ENCODE measurements around the gene STBD1. TPM values are rescaled to one million over a fixed set of nuclear protein-coding genes. Genes with fewer than 3 reads are reported as not detected.
"Not testable (repeated sequence)": the region's sequence is repeated elsewhere in the genome, so short reads cannot be mapped to it uniquely, and the experiment has no call there.

Gene STBD1
- total RNA-seq: 12.4 TPM

DNA sequence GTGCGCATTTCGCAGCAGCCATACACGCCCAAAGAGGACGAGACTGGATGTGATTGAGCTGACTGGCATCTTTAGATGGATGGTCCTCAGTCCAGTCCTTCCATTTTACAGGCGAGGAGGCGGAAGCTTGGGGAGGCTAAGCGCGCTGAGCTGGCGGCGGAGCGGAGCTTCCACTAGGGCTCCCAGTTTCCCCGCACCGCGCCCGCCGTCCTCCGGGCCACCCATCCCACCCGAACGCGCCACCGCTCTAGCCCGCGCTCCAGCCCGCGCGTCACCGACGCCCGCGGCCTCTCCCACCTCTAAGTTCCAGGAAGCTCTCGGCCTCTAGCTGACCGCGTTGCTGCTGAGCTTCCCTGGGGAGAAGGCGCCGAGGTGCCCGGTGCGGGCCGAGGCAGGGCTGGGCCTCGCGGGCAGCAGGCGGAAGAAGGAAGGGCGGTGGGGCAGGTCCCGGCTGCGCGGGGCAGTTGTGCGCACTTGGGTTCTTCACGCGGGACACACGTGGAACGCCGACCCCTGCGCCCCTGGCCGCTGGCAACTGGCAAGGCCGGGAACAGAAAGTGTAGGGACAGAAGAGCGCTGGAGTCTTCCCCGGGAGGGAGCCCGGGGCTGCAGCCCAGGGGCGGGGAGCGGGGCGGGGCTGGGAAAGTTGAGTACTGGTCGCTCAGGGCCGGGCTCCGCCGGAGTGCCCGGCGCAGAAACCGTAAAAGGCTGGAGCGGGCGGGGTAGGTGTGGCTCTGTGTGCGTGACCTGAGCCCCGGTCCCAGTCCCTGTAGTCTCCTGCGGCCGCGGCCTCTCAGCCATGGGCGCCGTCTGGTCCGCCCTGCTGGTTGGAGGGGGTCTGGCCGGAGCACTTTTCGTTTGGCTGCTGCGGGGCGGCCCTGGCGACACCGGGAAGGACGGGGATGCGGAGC lies at the start of gene STBD1:
Gene STBD1 (plus strand): TSS at position 763 of the 911 bp plus-strand sequence. CDS start 37 bp downstream, at position 800.
- no peak for DNase-seq

- DNase-seq: no peak
Measured at GRCh38 chr4:76256968-76257367, 49.6 kb upstream of the STBD1 start.

- DNase-seq: no peak
Measured at GRCh38 chr4:76257824-76258223, 48.7 kb upstream of the STBD1 start.

DNA sequence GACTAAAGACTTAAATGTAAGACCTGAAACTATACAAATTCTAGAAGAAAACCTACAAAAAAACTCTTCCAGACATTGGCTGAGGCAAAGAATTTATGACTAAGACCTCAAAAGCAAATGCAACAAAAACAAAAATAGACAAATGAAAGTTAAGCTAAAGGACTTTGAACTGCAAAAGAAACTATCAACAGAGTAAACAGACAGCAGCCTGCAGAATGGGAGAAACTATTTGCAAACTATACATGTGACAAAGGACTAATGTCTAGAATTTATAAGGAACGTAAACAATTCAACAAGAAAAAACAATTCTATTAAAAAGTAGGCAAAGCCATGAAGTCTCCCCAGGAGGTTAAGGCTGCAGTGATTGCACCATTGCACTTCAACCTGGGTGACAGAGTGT lies 46.0 kb upstream of the STBD1 start:
- no peak for DNase-seq

- no peak for DNase-seq
Measured at GRCh38 chr4:76265631-76266218, 40.8 kb upstream of the STBD1 start.

- DNase-seq: no peak
Measured at GRCh38 chr4:76266627-76267026, 39.9 kb upstream of the STBD1 start.

GRCh38 chr4:76267811-76268210 lies 38.7 kb upstream of the STBD1 start:
- no peak for DNase-seq

DNA sequence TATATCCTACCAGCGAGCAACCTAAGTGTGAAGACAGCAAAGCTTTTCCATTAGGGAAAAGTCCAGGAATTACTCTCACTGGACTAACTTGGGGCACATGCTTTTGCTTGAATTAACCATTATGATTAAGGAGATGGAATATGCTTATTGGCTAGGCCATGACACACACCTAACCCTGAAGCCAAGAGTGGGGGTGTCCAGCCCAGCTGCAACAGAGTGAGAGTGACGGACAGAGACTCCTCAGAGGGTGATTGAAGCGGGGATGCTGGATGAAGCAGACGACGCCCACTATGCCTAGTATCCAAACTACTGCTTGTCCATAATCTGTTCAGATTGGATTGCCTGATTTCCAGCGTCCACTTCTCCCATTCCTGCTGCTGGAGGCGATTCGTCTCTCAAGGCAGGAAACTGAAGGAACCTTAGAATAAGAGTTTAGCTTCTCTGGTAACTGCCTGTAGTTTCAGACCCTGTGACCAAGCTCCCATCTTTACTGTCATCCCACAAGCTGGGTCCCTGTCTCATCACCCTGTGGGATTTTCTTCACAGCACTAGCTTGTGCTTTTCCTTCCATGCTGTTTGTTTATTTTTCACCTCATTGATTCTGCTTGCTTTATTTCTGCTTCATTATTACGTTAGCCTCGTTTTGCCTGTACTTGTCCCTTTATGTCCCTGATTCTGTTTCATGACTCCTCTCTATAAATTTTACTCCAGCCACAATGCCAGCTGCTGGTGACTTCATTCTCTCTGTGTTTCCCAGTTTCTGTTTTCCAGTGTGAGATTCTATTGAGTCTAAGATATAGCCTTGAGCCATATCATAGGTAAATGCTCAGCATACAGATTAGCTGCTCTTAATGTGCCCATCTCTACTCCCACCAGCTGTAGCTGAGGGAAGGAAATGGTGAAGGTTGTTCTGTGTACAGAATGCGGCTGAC lies 36.0 kb upstream of the STBD1 start:
- no peak for DNase-seq

DNA sequence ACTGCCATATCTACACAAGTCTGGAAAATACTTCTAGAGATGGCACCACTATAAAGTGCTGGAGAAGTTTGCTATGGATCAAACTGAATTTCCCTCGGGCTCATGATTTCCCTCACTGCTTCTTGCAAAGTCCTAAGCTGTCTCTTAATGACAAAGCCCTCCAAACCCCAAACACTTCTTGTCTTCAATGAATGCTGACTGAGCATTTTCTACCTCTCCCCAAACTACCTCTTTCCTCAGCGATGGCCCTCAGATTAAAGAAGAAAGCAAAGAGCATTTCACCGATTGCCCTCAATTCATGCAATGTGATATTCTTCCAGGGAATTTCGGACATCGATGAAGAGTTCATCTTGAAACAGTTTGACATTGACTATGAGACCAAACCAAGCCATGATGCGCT lies 35.3 kb upstream of the STBD1 start:
- no peak for DNase-seq

GRCh38 chr4:76272073-76272472 lies 34.5 kb upstream of the STBD1 start:
- DNase-seq: no peak

GRCh38 chr4:76272582-76272981 lies 34.0 kb upstream of the STBD1 start:
- DNase-seq: no peak

GRCh38 chr4:76272999-76273398 lies 33.5 kb upstream of the STBD1 start:
- DNase-seq: no peak

- DNase-seq: no peak
Measured at GRCh38 chr4:76275486-76276124, 30.9 kb upstream of the STBD1 start.

GRCh38 chr4:76276813-76277212 lies 29.7 kb upstream of the STBD1 start:
- DNase-seq: no peak

DNA sequence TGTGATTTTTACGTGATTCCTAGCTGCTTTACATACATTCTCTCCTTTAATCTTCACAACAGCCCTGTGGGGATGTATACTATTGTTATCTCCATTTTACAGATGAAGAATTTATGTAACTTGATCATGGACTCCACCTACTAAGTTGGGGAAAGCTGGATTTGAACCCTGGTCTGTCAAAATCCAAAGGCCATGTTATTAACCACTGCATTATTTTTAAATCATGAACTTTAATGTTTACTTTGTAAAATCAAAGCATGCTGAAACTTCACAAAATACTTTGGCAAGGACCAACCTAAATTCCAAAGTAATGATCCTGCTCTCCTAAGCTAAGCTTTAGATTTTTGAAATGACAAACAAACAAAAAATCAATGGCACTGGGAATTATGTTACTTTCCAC lies 28.9 kb upstream of the STBD1 start:
- no peak for DNase-seq

GRCh38 chr4:76278583-76278982 lies 27.9 kb upstream of the STBD1 start:
- no peak for DNase-seq

DNA sequence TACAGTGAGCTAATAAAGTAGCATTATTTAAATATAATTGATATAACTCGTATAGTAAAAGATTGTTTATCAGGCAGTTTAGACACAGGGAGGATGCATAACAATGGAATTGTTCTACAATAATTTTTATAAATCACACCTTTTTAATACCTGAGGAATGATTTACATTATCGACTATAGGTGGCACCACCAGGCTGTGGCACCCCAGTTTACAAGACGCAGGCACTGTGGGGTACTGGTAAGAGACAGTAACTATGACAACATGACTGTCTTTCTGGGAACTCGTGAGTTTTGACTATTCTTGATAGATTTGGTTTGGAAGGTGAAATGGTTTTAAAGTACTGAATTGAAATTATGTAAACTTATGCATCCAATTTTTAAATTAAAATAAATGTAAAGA lies 27.1 kb upstream of the STBD1 start:
- DNase-seq: no peak

- no peak for DNase-seq
Measured at GRCh38 chr4:76280488-76281441, 25.8 kb upstream of the STBD1 start.

GRCh38 chr4:76281594-76281993 lies 24.9 kb upstream of the STBD1 start:
- DNase-seq: not testable (repeated sequence)

- DNase-seq: no peak
Measured at GRCh38 chr4:76282941-76283689, 23.4 kb upstream of the STBD1 start.

Data from skin of body (tissue), 2 donors.